ENCODE results near the gene SYCP2L. TPM values are rescaled to one million over a fixed set of nuclear protein-coding genes. Genes with fewer than 3 reads are reported as not detected.
"Not testable (repeated sequence)": the region's sequence is repeated elsewhere in the genome, so short reads cannot be mapped to it uniquely, and the experiment has no call there.

The SYCP2L gene
- polyA plus RNA-seq, 1 donor (not counting 4 experiments of a cell fraction or from before 2014, with no cell fraction given) = 1.3 TPM

GRCh38 chr6:10861086-10861485, 25.8 kb upstream of the SYCP2L start:
- no peaks in the 10 kb centered on the region for H3K9me3 ChIP-seq (ENCODE audit: control insufficient read depth, low read depth, low read length)
- no peak overlapping the region for H2AFZ ChIP-seq (ENCODE audit: control insufficient read depth, low read length)
- no peaks in the 10 kb centered on the region for H3K79me2 ChIP-seq (ENCODE audit: control insufficient read depth, insufficient read depth, low read length)
- no peak overlapping the region for H3K9ac ChIP-seq (ENCODE audit: control insufficient read depth, extremely low read depth, insufficient read depth, low read length)
- no peak for TF ChIP-seq CTCF (optimal IDR thresholded peaks at IDR 0.05 in 1 of 3, IDR thresholded peaks at IDR 0.05 in 1 of 3, conservative IDR thresholded peaks at IDR 0.05 in 1 of 3; ENCODE audit: extremely low read depth in 1 of 3, insufficient read depth in 2 of 3, low read length in 3 of 3)
- no peak for TF ChIP-seq EZH2 (IDR thresholded peaks at IDR 0.05; ENCODE audit: low read length)
- H4K20me1 ChIP-seq (ENCODE audit: control insufficient read depth, extremely low read depth, insufficient read depth, low read length) = no peaks in the 10 kb centered on the region
- H3K4me3 ChIP-seq (ENCODE audit: control insufficient read depth in 2 of 3, extremely low read depth in 1 of 3, insufficient read depth in 2 of 3, low read depth in 1 of 3, low read length in 3 of 3) = no peak overlapping the region
- no peak overlapping the region for H3K4me2 ChIP-seq (ENCODE audit: control insufficient read depth, extremely low read depth, insufficient read depth, low read depth, low read length)
- no peak for DNase-seq (ENCODE audit: low read depth, low spot score)
- no peaks in the 10 kb centered on the region for H3K9me1 ChIP-seq (ENCODE audit: control insufficient read depth, extremely low read depth, insufficient read depth, low read length)
- no peak for FAIRE-seq
- dilution Hi-C loops (cut with MboI; ENCODE audit: extremely low pct_ligation_motif_present, low sequenced_read_pairs) = no loop called here
- H3K27me3 ChIP-seq (ENCODE audit: control insufficient read depth, extremely low read depth, insufficient read depth, low read length) = no peaks in the 10 kb centered on the region
- no peaks in the 10 kb centered on the region for H3K4me1 ChIP-seq (ENCODE audit: control insufficient read depth, extremely low read depth, insufficient read depth, low read length)
- H3K36me3 ChIP-seq (ENCODE audit: control insufficient read depth in 2 of 2, extremely low read depth in 1 of 2, insufficient read depth in 2 of 2, low read length in 2 of 2) = no peaks in the 10 kb centered on the region
- H3K27ac ChIP-seq (ENCODE audit: control insufficient read depth, insufficient read depth, low read length) = no peak overlapping the region

- no peak overlapping the region for H3K4me3 ChIP-seq (ENCODE audit: control insufficient read depth in 2 of 3, extremely low read depth in 1 of 3, insufficient read depth in 2 of 3, low read depth in 1 of 3, low read length in 3 of 3)
Observed at GRCh38 chr6:10862361-10862760, 24.5 kb upstream of the SYCP2L start.

GRCh38 chr6:10863031-10863430, 23.8 kb upstream of the SYCP2L start:
- dilution Hi-C loops (cut with MboI; ENCODE audit: extremely low pct_ligation_motif_present, low sequenced_read_pairs); DNase-seq (ENCODE audit: low read depth, low spot score); H2AFZ ChIP-seq (ENCODE audit: control insufficient read depth, low read length); H3K79me2 ChIP-seq (ENCODE audit: control insufficient read depth, insufficient read depth, low read length); H3K36me3 ChIP-seq (ENCODE audit: control insufficient read depth in 2 of 2, extremely low read depth in 1 of 2, insufficient read depth in 2 of 2, low read length in 2 of 2); H3K4me3 ChIP-seq (ENCODE audit: control insufficient read depth in 2 of 3, extremely low read depth in 1 of 3, insufficient read depth in 2 of 3, low read depth in 1 of 3, low read length in 3 of 3); H4K20me1 ChIP-seq (ENCODE audit: control insufficient read depth, extremely low read depth, insufficient read depth, low read length); FAIRE-seq; H3K9ac ChIP-seq (ENCODE audit: control insufficient read depth, extremely low read depth, insufficient read depth, low read length); H3K9me3 ChIP-seq (ENCODE audit: control insufficient read depth, low read depth, low read length); H3K4me2 ChIP-seq (ENCODE audit: control insufficient read depth, extremely low read depth, insufficient read depth, low read depth, low read length); H3K27ac ChIP-seq (ENCODE audit: control insufficient read depth, insufficient read depth, low read length); H3K27me3 ChIP-seq (ENCODE audit: control insufficient read depth, extremely low read depth, insufficient read depth, low read length); H3K9me1 ChIP-seq (ENCODE audit: control insufficient read depth, extremely low read depth, insufficient read depth, low read length); H3K4me1 ChIP-seq (ENCODE audit: control insufficient read depth, extremely low read depth, insufficient read depth, low read length): not testable (repeated sequence)

More at GRCh38 chr6:10862361-10862760, 24.5 kb upstream of the SYCP2L start:
- Histone ChIP-seq H4K20me1 (ENCODE audit: control insufficient read depth, extremely low read depth, insufficient read depth, low read length) (no peaks in the 10 kb centered on the region), H2AFZ (ENCODE audit: control insufficient read depth, low read length) (no peak overlapping the region), H3K36me3 (ENCODE audit: control insufficient read depth in 2 of 2, extremely low read depth in 1 of 2, insufficient read depth in 2 of 2, low read length in 2 of 2) (no peaks in the 10 kb centered on the region), H3K27ac (ENCODE audit: control insufficient read depth, insufficient read depth, low read length) (no peak overlapping the region), H3K9ac (ENCODE audit: control insufficient read depth, extremely low read depth, insufficient read depth, low read length) (no peak overlapping the region), H3K4me1 (ENCODE audit: control insufficient read depth, extremely low read depth, insufficient read depth, low read length) (no peaks in the 10 kb centered on the region), H3K27me3 (ENCODE audit: control insufficient read depth, extremely low read depth, insufficient read depth, low read length) (no peaks in the 10 kb centered on the region), H3K9me1 (ENCODE audit: control insufficient read depth, extremely low read depth, insufficient read depth, low read length) (no peaks in the 10 kb centered on the region), H3K9me3 (ENCODE audit: control insufficient read depth, low read depth, low read length) (no peaks in the 10 kb centered on the region), H3K79me2 (ENCODE audit: control insufficient read depth, insufficient read depth, low read length) (no peaks in the 10 kb centered on the region), H3K4me2 (ENCODE audit: control insufficient read depth, extremely low read depth, insufficient read depth, low read depth, low read length) (no peak overlapping the region)
- FAIRE-seq = no peak
- TF ChIP-seq CTCF (optimal IDR thresholded peaks at IDR 0.05 in 1 of 3, IDR thresholded peaks at IDR 0.05 in 1 of 3, conservative IDR thresholded peaks at IDR 0.05 in 1 of 3; ENCODE audit: extremely low read depth in 1 of 3, insufficient read depth in 2 of 3, low read length in 3 of 3) (no peak), EZH2 (IDR thresholded peaks at IDR 0.05; ENCODE audit: low read length) (no peak)
- dilution Hi-C loops (cut with MboI; ENCODE audit: extremely low pct_ligation_motif_present, low sequenced_read_pairs) = no loop called here
- DNase-seq (ENCODE audit: low read depth, low spot score) = no peak

GRCh38 chr6:10866709-10867108, 20.1 kb upstream of the SYCP2L start:
- H3K9ac ChIP-seq (ENCODE audit: control insufficient read depth, extremely low read depth, insufficient read depth, low read length); DNase-seq (ENCODE audit: low read depth, low spot score); H3K4me2 ChIP-seq (ENCODE audit: control insufficient read depth, extremely low read depth, insufficient read depth, low read depth, low read length); H4K20me1 ChIP-seq (ENCODE audit: control insufficient read depth, extremely low read depth, insufficient read depth, low read length); H3K79me2 ChIP-seq (ENCODE audit: control insufficient read depth, insufficient read depth, low read length); dilution Hi-C loops (cut with MboI; ENCODE audit: extremely low pct_ligation_motif_present, low sequenced_read_pairs); H3K27me3 ChIP-seq (ENCODE audit: control insufficient read depth, extremely low read depth, insufficient read depth, low read length); FAIRE-seq; H3K4me3 ChIP-seq (ENCODE audit: control insufficient read depth in 2 of 3, extremely low read depth in 1 of 3, insufficient read depth in 2 of 3, low read depth in 1 of 3, low read length in 3 of 3); H2AFZ ChIP-seq (ENCODE audit: control insufficient read depth, low read length); H3K27ac ChIP-seq (ENCODE audit: control insufficient read depth, insufficient read depth, low read length); H3K4me1 ChIP-seq (ENCODE audit: control insufficient read depth, extremely low read depth, insufficient read depth, low read length); H3K9me3 ChIP-seq (ENCODE audit: control insufficient read depth, low read depth, low read length); H3K36me3 ChIP-seq (ENCODE audit: control insufficient read depth in 2 of 2, extremely low read depth in 1 of 2, insufficient read depth in 2 of 2, low read length in 2 of 2); H3K9me1 ChIP-seq (ENCODE audit: control insufficient read depth, extremely low read depth, insufficient read depth, low read length): not testable (repeated sequence)

All from keratinocyte (primary cell).